GM21737 (cell line): ENCODE measurements around the gene HOXA5.

Experiments used
- ATAC-seq: cut with Tn5 transposase; IDR thresholded peaks from one replicate; pipeline ENCODE4 v1.9.1; 2021; ENCODE audit warnings: mild to moderate bottlenecking, moderate library complexity; ENCODE audit not compliant: unreplicated experiment

Gene HOXA5

GRCh38 chr7:27149842-27150567, 6.5 kb upstream of the HOXA5 start:
- ATAC-seq: no peak

DNA sequence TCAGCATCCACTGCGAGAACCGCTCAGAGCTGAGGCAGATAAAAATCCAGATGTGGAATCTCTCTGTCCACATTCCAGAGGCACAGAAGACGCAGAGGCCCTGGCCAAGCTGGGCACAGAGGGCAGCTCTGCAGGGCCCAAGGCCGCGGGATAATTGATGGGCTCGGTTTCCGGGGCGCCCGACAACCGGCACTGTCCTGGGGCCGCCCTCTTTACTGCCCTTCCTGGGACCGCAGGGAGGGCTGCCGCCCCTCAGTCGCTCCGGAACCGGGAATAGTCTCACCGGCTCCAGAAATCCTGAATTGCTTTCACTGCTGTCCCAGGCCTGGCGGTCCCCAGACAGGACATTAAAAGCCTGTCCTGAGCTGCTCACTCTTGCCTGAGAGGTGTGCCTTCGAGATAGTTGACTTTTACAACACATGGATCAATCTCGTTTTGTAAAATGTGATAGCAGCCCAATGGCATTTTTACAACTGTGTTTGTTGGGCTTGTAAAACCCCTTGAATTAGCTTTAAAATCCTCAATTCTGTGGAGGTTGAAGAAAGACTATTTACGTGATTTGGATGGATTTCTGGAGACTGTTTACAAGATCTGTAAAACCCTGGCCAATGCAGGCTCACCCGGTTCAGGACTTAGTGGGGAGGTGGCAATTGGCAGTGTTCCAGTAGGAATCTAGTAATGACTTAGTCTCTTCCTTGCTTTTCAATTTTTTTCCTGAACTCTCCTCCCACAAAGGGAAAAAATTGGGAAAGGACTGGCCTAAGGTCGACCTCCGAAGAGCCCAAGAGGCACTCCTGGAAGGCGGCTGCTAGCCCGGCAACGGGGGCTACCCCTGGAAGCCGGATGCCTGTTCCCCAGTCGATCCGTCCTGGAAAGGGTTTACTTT, 5.5 kb upstream of the HOXA5 start:
- no peak for ATAC-seq

- ATAC-seq: no peak
Measured at GRCh38 chr7:27148031-27148755, 4.7 kb upstream of the HOXA5 start.

- ATAC-seq: no peak
Measured at GRCh38 chr7:27147199-27148030, 3.9 kb upstream of the HOXA5 start, which contains the start of gene HOXA6. Gene HOXA6 (minus strand): TSS chr7:27147774. CDS start chr7:27147749, 25 bp downstream.

GRCh38 chr7:27146491-27147198, 3.2 kb upstream of the HOXA5 start:
- ATAC-seq: no peak

- no peak for ATAC-seq
Measured at GRCh38 chr7:27145914-27146412, 2.5 kb upstream of the HOXA5 start.

DNA sequence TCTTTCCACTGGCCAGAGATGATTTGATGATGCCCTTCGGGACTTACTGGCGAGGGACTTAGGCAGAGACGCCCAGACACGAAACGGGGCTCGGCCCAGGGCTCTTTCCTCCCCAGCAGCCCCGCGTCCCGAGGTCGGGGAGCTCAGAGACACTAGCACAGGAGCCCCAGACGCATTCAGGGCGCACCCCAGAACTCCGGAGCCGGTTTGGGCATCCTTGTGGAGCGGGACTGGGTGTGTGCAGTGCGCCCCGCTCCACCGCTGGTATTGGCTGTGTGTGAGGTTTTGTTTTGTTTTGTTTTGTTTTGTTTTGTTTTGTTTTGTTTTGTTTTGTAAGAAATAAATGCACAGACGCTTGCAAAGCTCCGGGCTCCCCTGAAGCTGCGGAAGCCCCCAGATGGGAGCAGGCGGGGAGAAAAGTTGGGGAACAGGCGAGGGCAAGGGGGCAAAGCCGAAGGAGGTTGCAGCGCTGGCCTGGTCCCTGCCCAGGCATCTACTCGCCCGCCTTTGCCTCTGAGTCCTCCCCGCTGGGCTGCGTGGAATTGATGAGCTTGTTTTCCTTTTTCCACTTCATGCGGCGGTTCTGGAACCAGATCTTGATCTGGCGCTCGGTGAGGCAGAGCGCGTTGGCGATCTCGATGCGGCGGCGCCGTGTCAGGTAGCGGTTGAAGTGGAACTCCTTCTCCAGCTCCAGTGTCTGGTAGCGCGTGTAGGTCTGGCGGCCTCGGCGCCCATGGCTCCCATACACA, 1.9 kb upstream of the HOXA5 start:
- no peak for ATAC-seq

- ATAC-seq: no peak
Measured at GRCh38 chr7:27144781-27145164, 1.3 kb upstream of the HOXA5 start.

DNA sequence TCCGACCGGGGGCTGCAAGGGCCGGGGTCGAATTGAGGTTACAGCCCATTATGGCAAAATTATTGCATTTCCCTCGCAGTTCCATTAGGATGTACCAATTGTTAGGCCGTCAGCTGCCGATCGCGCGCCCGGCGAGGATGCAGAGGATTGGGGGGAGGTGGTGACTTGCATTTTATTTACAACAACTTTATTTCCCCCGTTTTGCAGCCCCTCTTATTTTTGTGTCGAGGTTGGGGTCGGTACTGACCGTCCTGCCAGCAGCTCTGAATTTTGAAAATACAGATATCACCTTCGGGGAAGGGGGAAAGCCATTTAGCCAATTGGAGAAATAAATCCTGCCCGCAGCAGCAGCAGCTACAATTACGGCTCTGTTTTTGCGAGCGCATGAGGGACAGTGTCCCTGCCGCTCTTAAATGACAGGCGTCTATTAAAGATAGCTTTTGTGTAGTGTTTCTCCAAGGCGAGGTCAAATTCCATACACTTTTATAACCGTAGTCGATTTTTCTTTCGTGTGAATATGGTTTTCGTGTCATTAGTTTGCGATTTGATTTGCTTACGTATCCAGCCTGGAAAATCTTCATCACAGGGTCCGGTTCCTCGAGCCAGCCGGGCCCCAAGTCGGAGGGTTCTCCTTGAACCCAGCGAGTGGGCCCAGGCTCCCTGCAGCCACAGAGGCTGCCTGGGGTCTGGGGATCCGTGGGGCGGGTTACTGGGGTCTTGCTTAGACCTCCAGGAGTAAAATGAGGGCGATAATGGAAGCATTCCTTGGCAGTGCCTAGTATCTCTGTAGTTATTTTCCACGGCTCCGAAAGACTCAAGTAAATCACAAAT, 684 bp upstream of the HOXA5 start:
- ATAC-seq: no peak

- ATAC-seq: no peak
Measured at GRCh38 chr7:27142580-27143022, 880 bp downstream of the HOXA5 start.

DNA sequence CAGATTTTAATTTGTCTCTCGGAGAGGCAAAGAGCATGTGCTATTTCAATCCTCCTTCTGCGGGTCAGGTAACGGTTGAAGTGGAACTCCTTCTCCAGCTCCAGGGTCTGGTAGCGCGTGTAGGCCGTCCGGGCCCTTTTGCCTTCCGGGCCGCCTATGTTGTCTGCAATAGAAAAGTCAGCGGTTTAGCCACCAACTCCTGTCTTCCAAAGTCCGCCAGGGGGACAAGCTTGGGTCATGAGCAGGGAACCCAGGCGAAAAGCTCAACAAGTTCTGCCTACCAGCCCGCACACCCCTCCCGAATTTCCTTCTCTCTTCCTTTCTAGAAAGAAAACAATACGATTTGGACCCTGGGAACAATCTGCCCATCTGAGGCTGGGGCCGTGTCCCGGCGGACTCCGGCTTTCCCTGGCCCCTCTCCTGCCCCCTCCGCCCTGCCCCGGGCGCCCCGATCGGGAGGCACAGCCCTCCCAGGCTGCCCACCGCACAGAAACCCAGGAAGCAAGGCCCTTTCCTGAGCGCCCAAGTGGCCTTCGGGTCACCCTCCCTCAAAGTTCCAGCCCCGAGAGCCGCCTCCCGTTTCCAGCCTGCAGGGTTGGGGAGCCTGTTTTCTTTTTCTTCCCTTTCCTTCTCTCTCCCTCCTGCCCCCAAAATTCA, 1.4 kb downstream of the HOXA5 start:
- ATAC-seq: no peak

GRCh38 chr7:27141137-27141922, 2.2 kb downstream of the HOXA5 start:
- no peak for ATAC-seq

GRCh38 chr7:27140126-27140857, 3.2 kb downstream of the HOXA5 start:
- no peak for ATAC-seq

DNA sequence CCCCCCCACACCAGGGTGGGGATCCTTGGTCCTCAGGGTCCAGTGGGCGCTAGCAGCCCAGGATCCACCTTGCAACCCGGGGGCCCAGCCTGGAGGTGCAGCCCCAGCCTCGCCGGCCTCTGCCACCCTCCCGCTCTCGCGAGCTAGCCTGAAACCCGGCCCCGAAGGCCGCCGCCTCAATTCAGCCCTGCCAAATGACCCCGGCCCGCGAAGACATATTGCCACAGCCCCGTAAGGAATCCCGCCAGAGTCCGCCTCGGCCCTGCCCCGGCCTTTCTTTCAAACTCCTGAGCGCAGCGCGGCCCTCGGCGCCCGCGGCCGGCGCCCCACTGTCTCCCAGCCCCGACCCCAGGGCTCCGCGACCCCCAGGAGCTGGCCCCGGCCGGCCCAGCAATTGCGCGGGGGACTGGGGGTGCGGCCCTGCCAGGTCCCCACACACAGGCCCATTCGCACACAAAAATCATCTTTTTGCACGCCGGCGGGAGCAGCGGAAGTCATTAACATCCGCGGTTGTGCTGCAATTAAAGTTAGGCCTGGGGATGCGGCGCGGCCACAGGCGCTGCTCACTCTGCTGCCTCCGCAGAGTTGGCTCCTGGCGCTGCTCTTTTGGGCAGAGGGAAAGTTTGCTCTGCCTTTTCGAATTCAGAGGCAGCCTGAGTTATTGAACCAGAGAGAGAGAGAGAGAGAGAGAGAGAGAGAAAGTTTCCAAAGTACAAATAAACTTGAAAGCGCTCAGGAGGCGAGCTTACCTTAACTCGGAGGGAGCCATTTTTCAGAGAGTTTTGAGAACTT, 4.0 kb downstream of the HOXA5 start:
- no peak for ATAC-seq

GRCh38 chr7:27138985-27139333, 4.5 kb downstream of the HOXA5 start:
- ATAC-seq: no peak
